OCI-LY7 (cell line): ENCODE data around the gene FAM193A.

Experiments
- EZH2phosphoT487 ChIP-seq: fragments of 200-600 bp; sonication (generic); IDR thresholded peaks from 2 replicates; pipeline ENCODE4 v1.6.1; 2018; ENCODE audit warnings: low read depth, borderline replicate concordance, mild to moderate bottlenecking, mixed run types, antibody characterized with exemption, low read length, moderate library complexity, mixed read lengths
- TF ChIP-seq, protein P1 (sequence below): fragments of 200-600 bp; sonication (generic); conservative IDR thresholded peaks from 2 replicates; pipeline ENCODE4 v1.5.1; 2014; ENCODE audit warnings: mild to moderate bottlenecking, antibody characterized with exemption, low read length, moderate library complexity, mixed read lengths

GRCh38 chr4:2651998-2652397, 115.6 kb downstream of the FAM193A start:
- TF ChIP-seq, protein P1, sequence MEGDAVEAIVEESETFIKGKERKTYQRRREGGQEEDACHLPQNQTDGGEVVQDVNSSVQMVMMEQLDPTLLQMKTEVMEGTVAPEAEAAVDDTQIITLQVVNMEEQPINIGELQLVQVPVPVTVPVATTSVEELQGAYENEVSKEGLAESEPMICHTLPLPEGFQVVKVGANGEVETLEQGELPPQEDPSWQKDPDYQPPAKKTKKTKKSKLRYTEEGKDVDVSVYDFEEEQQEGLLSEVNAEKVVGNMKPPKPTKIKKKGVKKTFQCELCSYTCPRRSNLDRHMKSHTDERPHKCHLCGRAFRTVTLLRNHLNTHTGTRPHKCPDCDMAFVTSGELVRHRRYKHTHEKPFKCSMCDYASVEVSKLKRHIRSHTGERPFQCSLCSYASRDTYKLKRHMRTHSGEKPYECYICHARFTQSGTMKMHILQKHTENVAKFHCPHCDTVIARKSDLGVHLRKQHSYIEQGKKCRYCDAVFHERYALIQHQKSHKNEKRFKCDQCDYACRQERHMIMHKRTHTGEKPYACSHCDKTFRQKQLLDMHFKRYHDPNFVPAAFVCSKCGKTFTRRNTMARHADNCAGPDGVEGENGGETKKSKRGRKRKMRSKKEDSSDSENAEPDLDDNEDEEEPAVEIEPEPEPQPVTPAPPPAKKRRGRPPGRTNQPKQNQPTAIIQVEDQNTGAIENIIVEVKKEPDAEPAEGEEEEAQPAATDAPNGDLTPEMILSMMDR, result no peak
- TF ChIP-seq EZH2phosphoT487, result no peak
